Measurements from ENCODE around the gene MTMR10.

MTMR10 gene

DNA sequence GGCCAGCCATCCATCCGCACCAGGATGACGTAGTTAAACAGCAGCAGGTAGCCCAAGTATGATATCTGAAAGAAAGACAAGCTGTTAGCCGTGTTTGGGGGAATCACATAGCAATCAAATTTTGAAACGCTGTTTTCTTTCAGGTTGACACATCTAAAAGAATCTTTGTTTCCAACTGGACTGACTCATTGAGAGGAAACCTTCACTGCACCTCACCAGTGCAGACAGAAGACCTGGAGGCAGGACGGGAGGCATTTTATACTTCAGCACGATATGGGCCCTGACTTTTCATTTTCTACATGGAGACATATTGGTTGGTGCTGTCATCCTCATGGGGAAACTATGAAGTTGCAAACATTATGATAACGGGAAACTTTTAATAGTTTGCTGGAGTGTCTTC is 44.2 kb upstream of the MTMR10 start:
- no peak for DNase-seq (ENCODE audit: low read depth, low spot score)
- TF ChIP-seq, protein P1, sequence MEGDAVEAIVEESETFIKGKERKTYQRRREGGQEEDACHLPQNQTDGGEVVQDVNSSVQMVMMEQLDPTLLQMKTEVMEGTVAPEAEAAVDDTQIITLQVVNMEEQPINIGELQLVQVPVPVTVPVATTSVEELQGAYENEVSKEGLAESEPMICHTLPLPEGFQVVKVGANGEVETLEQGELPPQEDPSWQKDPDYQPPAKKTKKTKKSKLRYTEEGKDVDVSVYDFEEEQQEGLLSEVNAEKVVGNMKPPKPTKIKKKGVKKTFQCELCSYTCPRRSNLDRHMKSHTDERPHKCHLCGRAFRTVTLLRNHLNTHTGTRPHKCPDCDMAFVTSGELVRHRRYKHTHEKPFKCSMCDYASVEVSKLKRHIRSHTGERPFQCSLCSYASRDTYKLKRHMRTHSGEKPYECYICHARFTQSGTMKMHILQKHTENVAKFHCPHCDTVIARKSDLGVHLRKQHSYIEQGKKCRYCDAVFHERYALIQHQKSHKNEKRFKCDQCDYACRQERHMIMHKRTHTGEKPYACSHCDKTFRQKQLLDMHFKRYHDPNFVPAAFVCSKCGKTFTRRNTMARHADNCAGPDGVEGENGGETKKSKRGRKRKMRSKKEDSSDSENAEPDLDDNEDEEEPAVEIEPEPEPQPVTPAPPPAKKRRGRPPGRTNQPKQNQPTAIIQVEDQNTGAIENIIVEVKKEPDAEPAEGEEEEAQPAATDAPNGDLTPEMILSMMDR (IDR thresholded peaks at IDR 0.05; ENCODE audit: low read depth, low read length), result no peak
- in situ Hi-C loops (cut with HindIII; ENCODE audit: low sequenced_read_pairs), result no loop called here
- H3K4me3 ChIP-seq (ENCODE audit: low read depth, low read length), result no peak overlapping the region

DNA sequence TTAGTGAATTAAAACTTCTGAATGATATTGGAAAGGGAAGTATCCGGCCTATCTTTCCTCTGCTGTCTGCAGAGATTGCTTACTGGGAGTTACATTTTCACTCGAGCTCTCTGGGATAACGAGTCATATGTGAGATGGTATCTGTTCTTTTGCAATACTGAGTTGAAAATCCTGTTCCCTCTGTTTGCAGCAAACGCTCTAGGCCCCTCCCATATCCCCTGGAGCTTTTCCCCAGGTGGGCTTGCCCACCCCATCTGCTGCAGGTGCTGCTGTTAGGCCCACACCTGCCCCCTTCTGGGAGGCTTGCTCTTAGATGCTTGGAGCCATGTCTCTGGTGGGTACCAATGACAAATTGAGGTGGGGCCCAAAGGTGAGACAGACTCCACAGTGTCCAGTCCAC is 42.7 kb upstream of the MTMR10 start:
- H3K4me3 ChIP-seq (ENCODE audit: low read depth, low read length), result no peak overlapping the region
- TF ChIP-seq, protein P1 (IDR thresholded peaks at IDR 0.05; ENCODE audit: low read depth, low read length), result no peak
- in situ Hi-C loops (cut with HindIII; ENCODE audit: low sequenced_read_pairs), result no loop called here
- DNase-seq (ENCODE audit: low read depth, low spot score), result no peak

DNA sequence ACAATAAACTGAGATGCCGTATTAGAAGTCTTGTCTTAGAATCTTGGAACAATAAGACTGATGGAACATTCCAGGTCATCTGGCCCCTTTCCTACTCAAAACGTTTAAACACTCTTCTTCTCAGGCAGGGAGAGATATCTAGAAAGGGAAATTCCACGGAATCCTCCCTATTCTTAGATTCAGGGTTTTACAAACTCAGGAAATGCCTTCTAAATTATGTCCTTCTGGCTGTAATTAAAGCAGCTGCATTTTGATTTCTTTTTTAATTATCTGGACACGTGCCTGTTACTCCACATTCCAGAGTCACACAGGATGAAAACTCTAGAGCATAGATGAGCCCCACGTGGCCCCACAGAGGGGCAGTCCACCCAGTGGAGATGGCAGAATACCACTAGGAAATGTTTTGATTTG is 41.5 kb upstream of the MTMR10 start:
- TF ChIP-seq, protein P1 (IDR thresholded peaks at IDR 0.05; ENCODE audit: low read depth, low read length), result no peak
- in situ Hi-C loops (cut with HindIII; ENCODE audit: low sequenced_read_pairs), result no loop called here
- peak; percentile 29 for DNase-seq (ENCODE audit: low read depth, low spot score)
- H3K4me3 ChIP-seq (ENCODE audit: low read depth, low read length), result no peak overlapping the region

DNA sequence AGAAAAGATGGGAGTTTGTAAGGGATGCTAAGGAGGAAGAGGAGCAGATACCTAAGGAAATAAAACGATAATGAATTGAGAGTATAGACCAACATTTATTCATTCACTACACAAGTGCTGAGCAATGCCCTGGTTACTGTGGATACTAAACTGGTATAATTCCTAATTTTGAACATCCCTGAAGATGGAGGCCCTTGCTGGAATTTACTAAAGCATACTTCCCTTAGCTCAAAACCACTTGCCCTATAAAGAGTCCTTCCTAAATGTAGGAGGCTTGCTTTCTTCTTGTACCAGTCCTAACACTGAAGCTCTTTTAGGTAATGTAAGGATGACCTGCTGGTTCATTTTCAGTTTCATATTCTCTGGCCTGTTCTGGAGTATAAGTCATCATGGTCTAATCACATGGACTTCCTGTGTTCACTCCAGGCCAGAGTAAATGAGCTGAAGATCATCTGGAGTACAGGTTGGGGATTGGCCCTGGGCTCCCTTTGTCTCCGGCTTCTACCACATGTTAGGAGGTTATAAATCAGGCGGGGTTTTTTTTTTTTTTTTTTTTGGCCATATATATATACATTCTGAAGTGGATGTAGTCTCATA is 40.1 kb upstream of the MTMR10 start:
- DNase-seq (ENCODE audit: low read depth, low spot score), result peak; percentile 55
- no peak overlapping the region for H3K4me3 ChIP-seq (ENCODE audit: low read depth, low read length)
- in situ Hi-C loops (cut with HindIII; ENCODE audit: low sequenced_read_pairs), result no loop called here
- TF ChIP-seq, protein P1 (IDR thresholded peaks at IDR 0.05; ENCODE audit: low read depth, low read length), result no peak

DNA sequence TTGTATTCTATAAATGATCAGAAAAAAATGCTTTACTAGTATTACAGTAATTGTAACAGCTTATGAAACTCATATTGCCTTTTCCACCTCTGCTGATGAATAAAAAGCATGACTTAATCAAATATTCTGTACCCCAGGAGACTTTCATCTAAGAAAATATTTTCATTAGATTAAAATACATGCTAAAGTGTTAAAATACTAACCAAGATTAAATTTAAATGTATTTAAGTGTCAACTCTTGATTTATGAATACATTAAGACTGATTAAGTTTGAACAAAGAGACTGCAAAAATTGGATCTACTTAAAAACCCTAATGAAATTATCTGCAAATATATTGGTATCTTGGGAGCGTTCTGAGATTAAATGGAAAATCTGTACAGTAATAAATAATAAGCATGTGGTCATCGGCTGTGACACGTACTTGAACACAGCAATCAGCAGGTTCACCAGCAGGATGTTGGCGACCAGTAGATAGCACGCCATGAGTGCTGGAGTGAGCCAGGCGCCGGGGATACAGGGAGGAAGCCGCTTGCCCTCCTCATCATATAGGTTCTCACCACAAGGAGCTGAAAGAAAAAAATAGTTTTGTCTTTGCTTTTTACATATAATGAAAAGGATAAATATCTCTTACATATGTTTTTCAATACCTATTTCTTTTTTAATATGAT is 36.6 kb upstream of the MTMR10 start:
- DNase-seq (ENCODE audit: low read depth, low spot score), result no peak
- in situ Hi-C loops (cut with HindIII; ENCODE audit: low sequenced_read_pairs), result no loop called here
- H3K4me3 ChIP-seq (ENCODE audit: low read depth, low read length), result no peak overlapping the region

DNA sequence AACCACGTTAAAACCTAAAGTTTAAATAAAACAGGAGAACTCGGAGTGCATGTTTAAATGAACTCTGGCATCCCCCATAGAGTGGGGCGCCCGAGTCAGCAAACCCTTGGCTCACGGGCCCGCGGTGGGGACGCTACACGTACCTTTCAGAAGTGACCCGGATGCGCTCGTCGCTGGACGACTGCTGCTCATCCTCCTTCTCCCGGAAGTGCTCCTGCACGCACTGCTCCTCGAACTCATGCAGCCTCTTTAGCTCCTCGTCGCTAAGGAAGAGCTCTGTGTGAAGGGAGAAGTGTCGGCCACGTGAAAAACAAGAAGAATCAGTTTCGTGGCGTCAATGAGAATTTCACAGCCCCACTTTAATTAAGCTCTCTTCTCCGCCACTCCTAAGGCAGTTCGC is 34.6 kb upstream of the MTMR10 start:
- DNase-seq (ENCODE audit: low read depth, low spot score), result no peak
- H3K4me3 ChIP-seq (ENCODE audit: low read depth, low read length), result no peak overlapping the region
- in situ Hi-C loops (cut with HindIII; ENCODE audit: low sequenced_read_pairs), result no loop called here
- TF ChIP-seq, protein P1 (IDR thresholded peaks at IDR 0.05; ENCODE audit: low read depth, low read length), result no peak

More for the DNA sequence above, 36.6 kb upstream of the MTMR10 start:
- TF ChIP-seq, protein P1 (IDR thresholded peaks at IDR 0.05; ENCODE audit: low read depth, low read length), result no peak
